Naive thymus-derived CD4-positive, alpha-beta T cell (primary cell): Measurements from ENCODE around the gene ADAM8. TPM values are rescaled to one million over a fixed set of nuclear protein-coding genes. Genes with fewer than 3 reads are reported as not detected.

Experiments
- ATAC-seq: fragments of 150-1000 bp; cut with Tn5 transposase; 2 replicates; pipeline ENCODE4 v1.10.0; 2021; ENCODE audit warnings: mild to moderate bottlenecking, moderate library complexity
- CTCF ChIA-PET: fragments of 350-600 bp; sonication (Branson Sonifier 250); formaldehyde crosslinking; loops from one replicate; lab custom pipeline; 2021; ENCODE audit warnings: antibody characterized with exemption; lab: Charles Lee
- POLR2A ChIA-PET: fragments of 350-600 bp; sonication (Branson Sonifier 250); formaldehyde crosslinking; loops from one replicate; lab custom pipeline; 2021; ENCODE audit warnings: antibody characterized with exemption, inconsistent platforms; lab: Charles Lee
- DNase-seq, 9 donors: peaks; one replicate each; pipeline versions ENCODE4 v3.0.0 to v3.0.0-alpha.2; 2020 to 2022; ENCODE audit warnings: mixed read lengths in 1 of 9
- H3K27ac ChIP-seq: one replicate; pipeline ENCODE4 v1.7.0; 2013; ENCODE audit warnings: mild to moderate bottlenecking, low read depth, low read length, moderate library complexity
- H3K27me3 ChIP-seq, 2 donors: one replicate each; pipeline ENCODE4 v1.7.0; 2013; ENCODE audit warnings: low read length in 2 of 2, mild to moderate bottlenecking in 2 of 2, moderate library complexity in 2 of 2; ENCODE audit not compliant: control insufficient read depth in 2 of 2, insufficient read depth in 2 of 2
- H3K36me3 ChIP-seq, 3 experiments: 1 replicate in 2 of 3; 2 replicates in 1 of 3; pipeline ENCODE4 v1.7.0; 2013; ENCODE audit warnings: low read length in 3 of 3, mild to moderate bottlenecking in 3 of 3, moderate library complexity in 1 of 3; ENCODE audit not compliant: insufficient read depth in 3 of 3, control insufficient read depth in 2 of 3
- H3K4me1 ChIP-seq, 2 donors: one replicate each; pipeline ENCODE4 v1.7.0; 2013; ENCODE audit warnings: low read length in 2 of 2, mild to moderate bottlenecking in 2 of 2, moderate library complexity in 1 of 2; ENCODE audit not compliant: control insufficient read depth in 2 of 2, insufficient read depth in 2 of 2
- H3K4me3 ChIP-seq: 2 replicates; pipeline ENCODE4 v1.7.0; 2013; ENCODE audit warnings: mild to moderate bottlenecking, low read length
- H3K9me3 ChIP-seq, 3 experiments: 1 replicate in 2 of 3; 2 replicates in 1 of 3; pipeline ENCODE4 v1.7.0; 2013; ENCODE audit warnings: low read length in 3 of 3; ENCODE audit not compliant: control insufficient read depth in 2 of 3
- H3K27ac Mint-ChIP-seq, 9 donors: one replicate each; pipeline ENCODE4 v1.8.0; 2020 to 2022; ENCODE audit warnings: mixed read lengths in 9 of 9, mild to moderate bottlenecking in 8 of 9, moderate library complexity in 5 of 9, inconsistent platforms in 2 of 9
- H3K27me3 Mint-ChIP-seq, 5 donors: one replicate each; pipeline ENCODE4 v1.8.0; 2021 to 2022; ENCODE audit warnings: mixed read lengths in 5 of 5, mild to moderate bottlenecking in 1 of 5
- H3K36me3 Mint-ChIP-seq, 5 donors: one replicate each; pipeline ENCODE4 v1.8.0; 2020 to 2022; ENCODE audit warnings: mixed read lengths in 5 of 5, mild to moderate bottlenecking in 3 of 5, inconsistent platforms in 1 of 5
- H3K4me1 Mint-ChIP-seq, 7 donors: one replicate each; pipeline ENCODE4 v1.8.0; 2020 to 2022; ENCODE audit warnings: mixed read lengths in 7 of 7, mild to moderate bottlenecking in 3 of 7, inconsistent platforms in 1 of 7
- H3K4me3 Mint-ChIP-seq, 10 donors: one replicate each; pipeline ENCODE4 v1.8.0; 2020 to 2022; ENCODE audit warnings: mild to moderate bottlenecking in 10 of 10, mixed read lengths in 10 of 10, moderate library complexity in 6 of 10, inconsistent platforms in 2 of 10
- H3K9me3 Mint-ChIP-seq, 11 donors: one replicate each; pipeline ENCODE4 v1.8.0; 2020 to 2022; ENCODE audit warnings: mixed read lengths in 11 of 11, mild to moderate bottlenecking in 4 of 11, inconsistent platforms in 1 of 11, moderate library complexity in 1 of 11
- intact Hi-C, 2 donors: fragments of 100-400 bp; cut with micrococcal nuclease; formaldehyde crosslinking; loops; one replicate each; pipeline ENCODE4 v1.15.1; 2023
- polyA plus RNA-seq, 2 donors: library from polyadenylated mRNA; unstranded; fragments of 300-500 nt; fragmentation: Illumina TruSeq; gene quantifications; one replicate each; pipeline ENCODE4 v1.2.3, GENCODE V29; 2021
- total RNA-seq, 6 experiments: library from RNA in 5 of 6; stranded (reverse) in 5 of 6; gene quantifications; 1 replicate in 5 of 6; 2 replicates in 1 of 6; pipeline ENCODE4 v1.2.3 and lab custom pipeline; 2021 to 2026

Gene ADAM8
- total and polyA plus RNA-seq, 7 experiments from 2014 or later: 19.5 to 239 (median 27.8) TPM

DNA sequence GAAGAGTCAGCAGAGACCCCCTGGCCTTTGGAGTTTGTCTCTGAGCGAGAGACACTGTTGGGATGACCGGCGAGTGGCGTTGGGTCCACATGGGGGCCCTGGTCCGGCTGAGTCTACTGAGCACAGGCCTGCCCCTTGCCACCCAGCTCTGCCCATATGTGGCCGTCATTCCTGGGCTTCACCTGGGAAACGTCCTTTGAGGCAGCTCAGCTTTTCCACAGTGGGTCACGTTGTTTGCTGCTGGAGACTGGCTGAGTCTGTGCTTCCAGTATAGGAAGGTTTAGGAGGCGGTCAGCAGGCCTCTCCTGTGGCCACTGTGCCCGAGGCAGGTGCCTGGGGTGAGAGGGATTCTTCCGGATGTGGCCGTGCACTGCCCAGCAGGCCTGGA, 17.1 kb downstream of the ADAM8 start:
- H3K27me3 ChIP-seq: no peaks in the 10 kb centered on the region
- no peaks in the 10 kb centered on the region for H3K9me3 Mint-ChIP-seq
- H3K9me3 ChIP-seq: no peaks in the 10 kb centered on the region
- CTCF ChIA-PET: interaction anchor here (2.2 to 4.5 kb wide), 2 partner anchors 16 to 47 kb away, joined by 7 to 34 read pairs; partner anchors contain the start of gene ADAM8
- H3K4me3 ChIP-seq: no peak overlapping the region
- no peaks in the 10 kb centered on the region for H3K36me3 ChIP-seq
- H3K4me1 Mint-ChIP-seq: peaks cover 43 to 74% (median 58%) of the 10 kb centered on the region in 7 donors
- POLR2A ChIA-PET: interaction anchor here (0.6 to 6.5 kb wide), 4 partner anchors 15 to 77 kb away, joined by 3 to 37 read pairs (median 3); partner anchors contain the start of genes ADAM8 and CALY
- ATAC-seq: no peak
- peak overlapping the region; percentile 92 to 99 (median 97) for H3K27ac Mint-ChIP-seq
- H3K36me3 Mint-ChIP-seq: peaks cover 0 to 11% (median 0%) of the 10 kb centered on the region in 5 donors
- H3K4me1 ChIP-seq: peaks cover 52 to 67% of the 10 kb centered on the region in 2 donors
- peaks cover 0 to 2% (median 0%) of the 10 kb centered on the region in 5 donors for H3K27me3 Mint-ChIP-seq
- no peak for DNase-seq
- peak overlapping the region; percentile 68 to 87 (median 80) for H3K4me3 Mint-ChIP-seq
- intact Hi-C loops: loop anchor here in 1 of 2 donors (1.0 kb wide), 1 partner anchor 16 kb away; no protein-coding TSS in a partner anchor
- H3K27ac ChIP-seq: peak overlapping the region; percentile 80

DNA sequence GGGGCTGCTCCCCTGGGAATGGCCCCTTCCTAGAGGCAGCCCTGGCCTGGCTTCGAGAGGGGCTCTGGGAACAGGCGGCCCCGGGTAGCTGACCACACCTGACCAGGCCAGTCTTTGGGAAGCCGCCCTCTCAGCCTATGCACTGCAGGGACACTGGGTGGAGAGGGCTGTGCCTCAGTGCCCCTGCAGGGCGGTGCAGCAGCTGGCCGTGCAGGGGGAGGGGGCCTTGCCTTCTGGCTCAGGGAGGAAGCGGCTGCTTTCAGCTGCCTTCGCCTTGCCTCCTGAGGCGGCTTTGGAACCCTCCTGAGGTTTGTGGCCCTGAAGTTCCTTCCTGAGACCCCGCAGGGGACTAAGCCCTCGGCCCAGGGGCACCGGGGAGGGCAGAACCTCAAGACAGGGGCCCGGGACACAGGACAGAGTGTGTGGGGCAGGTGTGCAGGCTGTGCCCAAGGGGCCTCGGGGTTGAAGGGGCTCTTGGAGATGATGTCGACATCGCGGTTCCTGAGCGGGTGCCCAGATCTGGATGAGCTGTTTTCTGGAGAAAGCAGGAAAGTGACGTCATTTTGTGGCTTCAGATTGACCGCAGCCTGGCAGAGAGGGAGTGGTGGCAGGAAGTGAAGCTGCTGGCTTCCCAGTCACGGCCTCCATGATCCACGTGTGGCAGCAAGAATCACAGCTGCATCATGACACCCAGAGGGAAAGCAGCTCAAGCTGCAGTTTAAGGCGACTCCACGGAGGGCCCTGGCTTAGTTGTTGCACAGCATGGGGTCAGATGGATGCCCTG, 17.7 kb downstream of the ADAM8 start:
- H3K27ac Mint-ChIP-seq: peak overlapping the region; percentile 92 to 99 (median 97)
- Histone ChIP-seq H3K36me3 (no peaks in the 10 kb centered on the region), H3K9me3 (no peaks in the 10 kb centered on the region), H3K27me3 (no peaks in the 10 kb centered on the region), H3K27ac (peak overlapping the region; percentile 80), H3K4me1 (peaks cover 46 to 62% of the 10 kb centered on the region in 2 donors), H3K4me3 (no peak overlapping the region)
- no peaks in the 10 kb centered on the region for H3K9me3 Mint-ChIP-seq
- CTCF ChIA-PET: interaction anchor here (2.2 to 4.5 kb wide), 2 partner anchors 16 to 48 kb away, joined by 7 to 34 read pairs; partner anchors contain the start of gene ADAM8
- peaks cover 0 to 2% (median 0%) of the 10 kb centered on the region in 5 donors for H3K27me3 Mint-ChIP-seq
- intact Hi-C loops: loop anchor here in 1 of 2 donors (1.0 kb wide), 1 partner anchor 16 kb away; no protein-coding TSS in a partner anchor
- H3K36me3 Mint-ChIP-seq: peaks cover 0 to 6% (median 0%) of the 10 kb centered on the region in 5 donors
- peaks cover 37 to 69% (median 52%) of the 10 kb centered on the region in 7 donors for H3K4me1 Mint-ChIP-seq
- peak overlapping the region; percentile 68 to 87 (median 80) for H3K4me3 Mint-ChIP-seq
- ATAC-seq (peak; percentile 62), DNase-seq (peak in 8 of 9 donors; percentile 61 to 86 (median 70))
- POLR2A ChIA-PET: interaction anchor here (0.8 to 6.5 kb wide), 4 partner anchors 16 to 78 kb away, joined by 3 to 37 read pairs (median 6); partner anchors contain the start of genes ADAM8 and CALY

- no peak overlapping the region for H3K4me3 ChIP-seq
- peaks cover 0 to 2% (median 0%) of the 10 kb centered on the region in 5 donors for H3K27me3 Mint-ChIP-seq
- H3K9me3 Mint-ChIP-seq: no peaks in the 10 kb centered on the region
- DNase-seq (peak in 6 of 9 donors; percentile 38 to 46 (median 42)), ATAC-seq (no peak)
- no peaks in the 10 kb centered on the region for H3K36me3 ChIP-seq
- peaks cover 0 to 4% (median 0%) of the 10 kb centered on the region in 5 donors for H3K36me3 Mint-ChIP-seq
- peaks cover 31 to 61% (median 46%) of the 10 kb centered on the region in 7 donors for H3K4me1 Mint-ChIP-seq
- H3K27me3 ChIP-seq: no peaks in the 10 kb centered on the region
- H3K4me1 ChIP-seq: peaks cover 41 to 54% of the 10 kb centered on the region in 2 donors
- H3K9me3 ChIP-seq: no peaks in the 10 kb centered on the region
- H3K27ac ChIP-seq: peak overlapping the region; percentile 80
- intact Hi-C loops: no loop called here
- peak overlapping the region; percentile 44 to 94 (median 87) for H3K27ac Mint-ChIP-seq
- POLR2A ChIA-PET: interaction anchor here (0.9 to 1.5 kb wide), 3 partner anchors 17 to 79 kb away, joined by 3 to 8 read pairs (median 3); partner anchors contain the start of gene CALY
- CTCF ChIA-PET: interaction anchor here (2.2 to 4.5 kb wide), 2 partner anchors 17 to 49 kb away, joined by 7 to 34 read pairs; partner anchors contain the start of gene ADAM8
- H3K4me3 Mint-ChIP-seq: peak overlapping the region in 7 of 10 donors; percentile 12 to 81 (median 61)
Measured at GRCh38 chr10:133258066-133258817, 18.4 kb downstream of the ADAM8 start.

- intact Hi-C loops: loop anchor here in 1 of 2 donors (1.0 kb wide), 1 partner anchor 50 kb away; no protein-coding TSS in a partner anchor
- Mint-ChIP-seq H3K4me3 (peak overlapping the region in 9 of 10 donors; percentile 51 to 81 (median 62)), H3K36me3 (no peaks in the 10 kb centered on the region), H3K4me1 (peaks cover 28 to 54% (median 40%) of the 10 kb centered on the region in 7 donors), H3K27me3 (peaks cover 0 to 2% (median 0%) of the 10 kb centered on the region in 5 donors), H3K27ac (peak overlapping the region; percentile 74 to 94 (median 89)), H3K9me3 (no peaks in the 10 kb centered on the region)
- Histone ChIP-seq H3K27me3 (no peaks in the 10 kb centered on the region), H3K4me3 (no peak overlapping the region), H3K36me3 (no peaks in the 10 kb centered on the region), H3K4me1 (peaks cover 37 to 47% of the 10 kb centered on the region in 2 donors), H3K9me3 (no peaks in the 10 kb centered on the region), H3K27ac (peak overlapping the region; percentile 80)
- ATAC-seq (no peak), DNase-seq (peak in 2 of 9 donors; percentile 20 to 24)
- ChIA-PET POLR2A (interaction anchor here (0.9 to 1.5 kb wide), 5 partner anchors 9 to 22 kb away, joined by 3 to 8 read pairs (median 3); no protein-coding TSS in a partner anchor), CTCF (interaction anchor here (2.1 to 4.5 kb wide), 2 partner anchors 18 to 50 kb away, joined by 6 to 34 read pairs; partner anchors contain the start of gene ADAM8)
Measured at GRCh38 chr10:133257489-133258065, 19.1 kb downstream of the ADAM8 start.

- Histone ChIP-seq H3K27ac (no peak overlapping the region), H3K36me3 (no peaks in the 10 kb centered on the region), H3K4me1 (peaks cover 31 to 36% of the 10 kb centered on the region in 2 donors), H3K9me3 (no peaks in the 10 kb centered on the region), H3K4me3 (no peak overlapping the region), H3K27me3 (no peaks in the 10 kb centered on the region)
- H3K36me3 Mint-ChIP-seq: no peaks in the 10 kb centered on the region
- CTCF ChIA-PET: interaction anchor here (0.6 to 2.1 kb wide), 2 partner anchors 40 to 53 kb away, joined by 4 to 6 read pairs; no protein-coding TSS in a partner anchor
- no peak overlapping the region for H3K4me3 Mint-ChIP-seq
- no peak for DNase-seq
- peaks cover 0 to 4% (median 0%) of the 10 kb centered on the region in 5 donors for H3K27me3 Mint-ChIP-seq
- intact Hi-C loops: no loop called here
- peaks cover 21 to 38% (median 31%) of the 10 kb centered on the region in 7 donors for H3K4me1 Mint-ChIP-seq
- no peak for ATAC-seq
- H3K9me3 Mint-ChIP-seq: no peaks in the 10 kb centered on the region
- peak overlapping the region in 2 of 9 donors; percentile 36 to 78 for H3K27ac Mint-ChIP-seq
- POLR2A ChIA-PET: no interaction called here
Measured at GRCh38 chr10:133255323-133255722, 21.3 kb downstream of the ADAM8 start.
